HG03342 (cell line): Measurements from ENCODE around the gene TMEM200B.
"Not testable (repeated sequence)": the region's sequence is repeated elsewhere in the genome, so short reads cannot be mapped to it uniquely, and the experiment has no call there.

Experiments
- ATAC-seq: cut with Tn5 transposase; IDR thresholded peaks from one replicate; pipeline ENCODE4 v1.9.1; 2021; ENCODE audit warnings: mild to moderate bottlenecking, moderate library complexity; ENCODE audit not compliant: unreplicated experiment

Gene TMEM200B

GRCh38 chr1:29136391-29136915, 12.8 kb upstream of the TMEM200B start:
- no peak for ATAC-seq

GRCh38 chr1:29134695-29135028, 11.0 kb upstream of the TMEM200B start:
- no peak for ATAC-seq

GRCh38 chr1:29133861-29134694, 10.4 kb upstream of the TMEM200B start:
- no peak for ATAC-seq

- not testable (repeated sequence) for ATAC-seq
These were observed 7.4 kb upstream of the TMEM200B start for GRCh38 chr1:29131056-29131455.

- ATAC-seq: no peak
These were observed 6.2 kb upstream of the TMEM200B start for GRCh38 chr1:29129916-29130315.

- no peak for ATAC-seq
These were observed 5.0 kb upstream of the TMEM200B start for GRCh38 chr1:29128739-29129138.

GRCh38 chr1:29126198-29126597, 2.5 kb upstream of the TMEM200B start:
- no peak for ATAC-seq

- ATAC-seq: no peak
These were observed 2.1 kb upstream of the TMEM200B start for GRCh38 chr1:29125788-29126187.

- no peak for ATAC-seq
These were observed 1.5 kb upstream of the TMEM200B start for GRCh38 chr1:29125237-29125641.

GRCh38 chr1:29124366-29125236, 898 bp upstream of the TMEM200B start:
- ATAC-seq: no peak

GRCh38 chr1:29123053-29123886, 433 bp downstream of the TMEM200B start:
- no peak for ATAC-seq

- ATAC-seq: no peak
These were observed 1.0 kb downstream of the TMEM200B start for GRCh38 chr1:29122682-29123052.

GRCh38 chr1:29121936-29122681, 1.6 kb downstream of the TMEM200B start:
- no peak for ATAC-seq

- ATAC-seq: no peak
These were observed 2.2 kb downstream of the TMEM200B start for GRCh38 chr1:29121516-29121935.

GRCh38 chr1:29120947-29121485, 2.7 kb downstream of the TMEM200B start:
- no peak for ATAC-seq

- ATAC-seq: no peak
These were observed 3.3 kb downstream of the TMEM200B start for GRCh38 chr1:29120367-29120766.

GRCh38 chr1:29119121-29119929, 4.4 kb downstream of the TMEM200B start:
- ATAC-seq: no peak

- ATAC-seq: no peak
These were observed 6.3 kb downstream of the TMEM200B start for GRCh38 chr1:29117381-29117780.

GRCh38 chr1:29114654-29115053, 9.0 kb downstream of the TMEM200B start:
- ATAC-seq: no peak
